Neural cell (in vitro differentiated cells): Measurements from ENCODE around the gene ABCG8.
"Not testable (repeated sequence)": the region's sequence is repeated elsewhere in the genome, so short reads cannot be mapped to it uniquely, and the experiment has no call there.

Experiments
- CTCF ChIP-seq: fragments of 450-650 bp; IDR thresholded peaks from 2 replicates; pipeline ENCODE4 v1.5.1; 2014; ENCODE audit warnings: antibody characterized with exemption, mild to moderate bottlenecking, moderate library complexity; ENCODE audit not compliant: poor library complexity, severe bottlenecking
- EP300 ChIP-seq: fragments of 450-650 bp; conservative IDR thresholded peaks from 2 replicates; pipeline ENCODE4 v1.6.1; 2014; ENCODE audit warnings: antibody characterized with exemption, mild to moderate bottlenecking, moderate library complexity; ENCODE audit not compliant: poor library complexity, severe bottlenecking
- RAD21 ChIP-seq: fragments of 450-650 bp; conservative IDR thresholded peaks from 2 replicates; pipeline ENCODE4 v1.6.1; 2014; ENCODE audit warnings: antibody characterized with exemption, mild to moderate bottlenecking, moderate library complexity

GRCh38 chr2:43911136-43911790 lies 72.5 kb downstream of the ABCG8 start:
- not testable (repeated sequence) for TF ChIP-seq RAD21, EP300, CTCF
